NT2/D1 (cell line): ENCODE data around the gene POLE4.

Source experiments
- DNase-seq: peaks from one replicate; pipeline ENCODE4 v3.0.0-alpha.2; 2011; ENCODE audit warnings: low read depth, low spot score
- H3K27me3 ChIP-seq: 2 replicates; pipeline ENCODE4 v1.6.0; 2011; ENCODE audit warnings: mild to moderate bottlenecking; ENCODE audit not compliant: insufficient read length, insufficient read depth
- H3K36me3 ChIP-seq: 2 replicates; pipeline ENCODE4 v1.6.1; 2011; ENCODE audit warnings: mild to moderate bottlenecking, low read length, mixed read lengths; ENCODE audit not compliant: insufficient read depth, insufficient read length
- H3K4me1 ChIP-seq: 2 replicates; pipeline ENCODE4 v1.5.1; 2011; ENCODE audit not compliant: insufficient read depth, insufficient read length
- H3K4me3 ChIP-seq: 2 replicates; pipeline ENCODE4 v1.5.1; 2011; ENCODE audit warnings: low read depth; ENCODE audit not compliant: insufficient read length
- H3K9ac ChIP-seq: 2 replicates; pipeline ENCODE4 v1.6.0; 2011; ENCODE audit warnings: low read depth; ENCODE audit not compliant: insufficient read length
- H3K9me3 ChIP-seq: 2 replicates; pipeline ENCODE4 v1.5.1; 2011; ENCODE audit warnings: mild to moderate bottlenecking, low read length; ENCODE audit not compliant: insufficient read depth
- SUZ12 ChIP-seq: IDR thresholded peaks from 2 replicates; pipeline ENCODE4 v1.6.1; 2011; ENCODE audit not compliant: insufficient read length, insufficient read depth; ENCODE audit errors: extremely low read depth
- YY1 ChIP-seq: IDR thresholded peaks from 2 replicates; pipeline ENCODE4 v1.6.1; 2011; ENCODE audit not compliant: insufficient read length, insufficient read depth
- ZNF274 ChIP-seq: IDR thresholded peaks from 2 replicates; pipeline ENCODE4 v1.6.1; 2011; ENCODE audit warnings: mild to moderate bottlenecking, low read depth, low read length

The POLE4 gene

DNA sequence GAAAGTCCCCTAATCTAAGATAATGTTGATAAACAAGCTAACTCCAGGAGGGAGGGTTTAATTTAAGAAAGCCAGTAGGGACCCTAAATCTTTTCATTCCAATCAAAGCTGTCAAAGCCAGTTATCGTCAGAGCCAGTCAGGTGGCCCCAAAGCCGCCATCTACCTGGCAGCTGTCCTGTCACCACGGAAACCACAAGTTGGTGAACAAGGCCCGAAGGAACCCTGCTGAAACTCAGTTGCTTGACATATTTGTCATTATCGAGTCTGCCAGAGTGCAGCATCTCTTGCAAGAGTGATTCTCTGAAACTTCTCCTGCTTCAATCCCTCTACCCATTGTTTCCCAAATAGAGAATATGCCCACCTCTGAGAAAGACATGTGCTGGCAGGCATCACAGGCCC, 30.8 kb upstream of the POLE4 start:
- no peaks in the 10 kb centered on the region for H3K27me3 ChIP-seq
- DNase-seq = no peak
- no peak overlapping the region for H3K9ac ChIP-seq
- no peaks in the 10 kb centered on the region for H3K36me3 ChIP-seq
- H3K9me3 ChIP-seq = no peaks in the 10 kb centered on the region
- H3K4me3 ChIP-seq = no peak overlapping the region
- no peaks in the 10 kb centered on the region for H3K4me1 ChIP-seq
- TF ChIP-seq SUZ12 = no peak
- no peak for TF ChIP-seq YY1
- no peak for TF ChIP-seq ZNF274

DNA sequence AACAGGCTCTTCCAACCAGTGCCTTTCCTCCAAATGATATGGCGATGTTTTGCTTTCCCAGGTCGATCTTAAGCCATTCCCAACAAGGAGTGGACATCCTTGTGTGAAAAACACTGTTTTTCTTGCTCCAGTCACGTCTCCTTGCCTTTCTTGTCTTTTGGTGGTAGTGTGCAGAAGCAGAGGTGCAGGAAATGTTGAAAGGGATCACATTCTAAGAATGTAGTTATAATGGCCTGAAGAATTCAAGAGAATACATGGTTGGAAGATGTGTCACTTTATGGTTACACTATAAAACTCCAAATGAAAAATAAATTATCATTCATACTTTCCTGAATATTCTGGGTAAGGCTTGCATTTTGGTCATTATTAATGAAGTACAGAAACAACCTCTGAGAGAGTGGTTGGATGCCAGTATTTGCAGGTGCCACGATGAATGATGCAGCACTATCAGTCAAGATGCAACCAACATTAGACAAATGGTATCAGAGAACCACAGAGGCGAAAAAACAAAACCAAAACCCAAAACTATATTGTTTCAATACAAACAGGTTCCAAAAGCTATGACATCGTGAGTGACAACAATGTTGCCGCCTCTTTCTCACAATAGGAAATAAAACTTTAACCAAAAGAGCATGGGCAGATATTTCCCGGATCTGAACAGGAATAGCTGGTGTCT, 27.5 kb upstream of the POLE4 start:
- Histone ChIP-seq H3K27me3 (no peaks in the 10 kb centered on the region), H3K9me3 (no peaks in the 10 kb centered on the region), H3K36me3 (no peaks in the 10 kb centered on the region), H3K4me3 (no peak overlapping the region), H3K9ac (no peak overlapping the region), H3K4me1 (no peaks in the 10 kb centered on the region)
- no peak for TF ChIP-seq ZNF274
- TF ChIP-seq YY1 = no peak
- no peak for TF ChIP-seq SUZ12
- no peak for DNase-seq

DNA sequence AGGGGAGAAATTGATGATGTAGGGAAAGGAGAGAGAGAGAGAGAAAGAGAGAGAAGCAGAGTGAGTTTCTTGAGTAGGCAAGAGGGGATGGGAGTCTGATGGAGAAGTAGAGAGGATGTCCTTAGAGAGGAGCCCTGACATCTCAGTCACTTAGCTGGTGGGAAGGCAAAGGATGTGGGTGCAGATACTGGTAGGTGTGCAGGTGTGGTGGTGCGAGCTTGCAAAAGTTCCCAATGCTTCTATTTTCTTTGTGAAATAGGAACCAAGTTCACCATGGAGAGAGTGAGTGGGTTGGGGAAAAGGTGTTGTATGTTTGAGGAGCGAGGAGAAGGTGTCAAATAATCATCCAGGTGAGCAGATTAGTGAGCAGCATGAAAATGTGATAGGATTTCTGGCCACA, 26.5 kb upstream of the POLE4 start:
- H3K36me3 ChIP-seq = no peaks in the 10 kb centered on the region
- TF ChIP-seq YY1 = no peak
- no peak for TF ChIP-seq ZNF274
- TF ChIP-seq SUZ12 = no peak
- no peak overlapping the region for H3K4me3 ChIP-seq
- no peak overlapping the region for H3K9ac ChIP-seq
- no peaks in the 10 kb centered on the region for H3K27me3 ChIP-seq
- DNase-seq = no peak
- H3K9me3 ChIP-seq = no peaks in the 10 kb centered on the region
- H3K4me1 ChIP-seq = no peaks in the 10 kb centered on the region

DNA sequence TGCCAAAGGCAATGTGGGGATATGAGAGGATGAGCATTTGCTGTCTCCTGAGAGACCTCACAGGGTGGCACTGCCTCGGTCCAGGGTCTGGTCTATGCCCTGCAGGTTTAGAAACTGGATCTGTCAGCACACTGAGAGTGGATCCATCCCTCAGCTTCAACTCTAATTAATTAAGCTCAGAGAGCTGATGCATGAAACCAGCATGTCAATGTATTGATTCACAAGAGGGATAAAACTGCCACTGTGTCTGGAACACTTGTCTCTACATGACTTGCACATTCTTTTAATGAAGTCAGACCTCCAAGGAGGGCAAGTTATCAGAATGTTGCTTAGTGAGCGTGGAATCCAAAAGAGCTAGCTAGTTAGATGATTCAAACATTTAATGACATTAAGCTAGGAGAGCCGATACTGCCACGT, 22.5 kb upstream of the POLE4 start:
- no peak for TF ChIP-seq SUZ12
- no peak for TF ChIP-seq YY1
- TF ChIP-seq ZNF274 = no peak
- Histone ChIP-seq H3K4me1 (no peaks in the 10 kb centered on the region), H3K36me3 (no peaks in the 10 kb centered on the region), H3K9me3 (no peaks in the 10 kb centered on the region), H3K4me3 (no peak overlapping the region), H3K9ac (no peak overlapping the region), H3K27me3 (no peaks in the 10 kb centered on the region)
- DNase-seq = no peak

DNA sequence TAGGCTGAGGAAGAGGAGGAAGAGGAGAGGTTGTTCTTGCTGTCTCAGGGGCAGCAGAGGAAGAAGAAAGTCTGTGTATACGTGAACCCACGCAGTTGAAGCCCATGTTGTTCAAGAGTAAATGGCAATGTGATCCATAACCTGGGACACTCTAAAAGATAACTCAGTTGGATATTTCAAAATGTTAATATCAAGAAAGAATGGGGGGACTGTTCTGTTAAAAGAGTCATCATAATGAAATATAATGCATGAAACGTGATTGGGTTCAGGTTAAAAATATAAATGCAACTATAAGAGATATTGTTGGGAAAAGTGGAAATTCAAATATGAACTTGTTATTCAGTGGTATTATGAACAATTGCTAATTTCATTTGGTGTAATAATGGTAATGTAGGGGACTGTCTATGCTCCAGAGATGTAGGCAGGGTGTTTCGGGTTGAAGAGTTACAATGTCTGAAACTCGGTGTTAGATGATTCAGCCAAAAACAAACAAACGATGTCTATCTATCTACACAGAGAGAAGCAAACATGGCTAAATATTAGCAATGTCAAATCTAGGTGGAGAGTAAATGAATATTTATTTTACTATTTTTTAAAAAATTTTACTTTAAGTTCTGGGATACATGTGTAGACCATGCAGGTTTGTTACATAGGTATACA, 21.1 kb upstream of the POLE4 start:
- Histone ChIP-seq H3K36me3 (no peaks in the 10 kb centered on the region), H3K9me3 (no peaks in the 10 kb centered on the region), H3K9ac (no peak overlapping the region), H3K4me1 (no peaks in the 10 kb centered on the region), H3K4me3 (no peak overlapping the region), H3K27me3 (no peaks in the 10 kb centered on the region)
- TF ChIP-seq ZNF274 (no peak), YY1 (no peak), SUZ12 (no peak)
- no peak for DNase-seq

DNA sequence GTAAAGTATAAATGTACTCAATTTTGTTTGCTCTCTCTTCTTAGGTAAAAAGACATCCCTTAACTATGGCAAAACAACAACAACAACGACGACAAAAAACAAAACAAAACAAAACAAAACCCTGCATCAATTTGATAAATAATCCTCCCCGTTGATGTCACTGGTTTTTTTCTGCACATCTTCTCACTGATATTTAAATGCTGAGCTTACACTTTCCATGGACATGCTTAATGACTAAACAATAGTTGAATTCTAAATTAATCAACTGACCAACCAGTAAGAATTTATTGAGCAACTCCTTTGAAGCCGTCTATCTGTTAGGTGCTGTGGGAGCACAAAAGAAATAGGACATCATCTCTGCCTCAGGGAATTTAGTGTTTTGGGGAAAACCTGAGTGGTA, 20.2 kb upstream of the POLE4 start:
- no peaks in the 10 kb centered on the region for H3K4me1 ChIP-seq
- no peak overlapping the region for H3K4me3 ChIP-seq
- DNase-seq = no peak
- no peaks in the 10 kb centered on the region for H3K9me3 ChIP-seq
- H3K27me3 ChIP-seq = no peaks in the 10 kb centered on the region
- H3K9ac ChIP-seq = no peak overlapping the region
- no peaks in the 10 kb centered on the region for H3K36me3 ChIP-seq
- TF ChIP-seq ZNF274 (no peak), YY1 (no peak), SUZ12 (no peak)

DNA sequence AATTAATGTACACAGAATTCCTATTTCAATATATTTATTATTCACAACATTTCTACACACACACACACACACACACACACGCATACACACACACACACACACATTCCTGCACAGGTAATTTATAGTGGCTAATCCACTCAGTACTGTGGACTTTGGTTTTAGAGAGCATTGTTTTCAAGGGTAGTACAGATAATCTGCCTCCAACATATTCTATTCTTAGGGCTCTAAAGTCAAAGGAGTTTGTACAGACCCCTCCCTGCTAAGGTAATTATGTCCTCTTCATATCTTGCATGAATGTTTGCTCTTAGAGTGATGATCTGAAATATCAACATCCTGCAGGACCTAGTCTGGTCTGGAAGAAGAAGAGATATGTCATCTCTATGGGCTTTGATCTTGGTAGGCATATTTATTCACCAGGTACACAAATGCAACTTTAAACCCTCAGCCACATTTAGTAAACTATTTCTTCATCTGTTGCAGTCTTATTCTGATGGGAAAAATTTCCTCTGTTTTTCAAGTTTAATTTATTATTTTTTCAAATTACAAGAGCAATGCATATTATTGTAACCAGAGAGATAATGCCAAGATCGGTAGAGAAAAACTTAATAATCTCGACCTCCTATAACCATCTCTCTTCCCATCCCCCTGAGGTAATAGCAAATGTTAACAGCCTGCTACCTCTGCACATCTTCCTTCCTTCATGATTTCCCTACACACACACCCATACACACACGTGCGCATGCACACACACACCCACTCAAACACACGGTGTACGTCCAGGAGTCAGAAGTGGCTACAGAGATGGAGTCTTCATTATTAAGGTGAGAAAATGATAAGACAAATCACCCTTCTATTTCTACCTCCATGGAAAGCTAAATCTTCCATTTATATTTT, 18.3 kb upstream of the POLE4 start:
- no peak for TF ChIP-seq SUZ12
- TF ChIP-seq ZNF274 = no peak
- no peak for TF ChIP-seq YY1
- DNase-seq = no peak
- no peaks in the 10 kb centered on the region for H3K4me1 ChIP-seq
- no peaks in the 10 kb centered on the region for H3K27me3 ChIP-seq
- H3K9me3 ChIP-seq = no peaks in the 10 kb centered on the region
- H3K9ac ChIP-seq = no peak overlapping the region
- H3K36me3 ChIP-seq = no peaks in the 10 kb centered on the region
- H3K4me3 ChIP-seq = no peak overlapping the region
